Left kidney (tissue), 2 donors: ENCODE measurements around the gene GPD1. TPM values are rescaled to one million over a fixed set of nuclear protein-coding genes. Genes with fewer than 3 reads are reported as not detected.
"Not testable (repeated sequence)": the region's sequence is repeated elsewhere in the genome, so short reads cannot be mapped to it uniquely, and the experiment has no call there.

ENCODE experiments used
- DNase-seq: peaks from one replicate; pipeline ENCODE4 v3.0.0-alpha.2; 2013
- polyA plus RNA-seq: library from polyadenylated mRNA; unstranded; fragments of 120-200 nt; gene quantifications from one replicate; pipeline ENCODE4 v1.2.1, GENCODE V29; 2013; ENCODE audit not compliant: insufficient read length

Gene GPD1
- polyA plus RNA-seq, 1 donor = 68.6 TPM

DNA sequence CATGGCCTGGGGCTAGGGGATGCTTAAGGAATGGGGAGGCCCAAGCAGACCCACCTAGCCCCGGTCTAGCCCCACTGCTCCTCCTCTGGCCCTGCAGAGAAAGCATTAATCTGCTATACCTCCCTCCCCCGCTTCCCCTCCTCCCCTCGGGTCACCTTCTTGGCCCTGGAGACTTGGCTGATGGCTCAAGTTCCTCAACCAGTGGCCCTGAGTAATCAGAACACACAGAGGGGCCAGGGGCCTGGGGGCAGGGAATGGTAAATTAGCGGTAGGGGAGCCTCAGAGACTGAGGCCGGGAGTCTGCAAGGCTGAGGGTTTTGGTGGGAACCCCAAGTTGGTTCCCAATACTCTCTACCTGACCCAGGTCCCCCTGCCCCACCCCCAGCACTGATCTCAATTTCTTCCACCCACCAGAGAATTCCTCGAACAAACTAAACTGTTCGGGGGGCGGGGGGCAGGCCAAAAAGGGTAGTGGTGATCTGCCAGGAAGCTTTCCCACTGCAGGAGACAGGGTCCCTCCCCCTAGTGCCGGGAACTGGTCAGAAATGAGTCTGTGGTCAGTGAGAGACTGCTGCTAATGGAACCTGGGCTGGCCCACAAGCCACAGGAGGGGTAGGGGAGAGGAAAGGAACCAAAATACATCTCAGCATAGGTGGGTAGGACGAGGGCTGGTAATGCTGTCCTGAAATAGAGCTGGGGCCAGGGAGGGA lies 31.5 kb upstream of the GPD1 start:
- DNase-seq = no peak

DNA sequence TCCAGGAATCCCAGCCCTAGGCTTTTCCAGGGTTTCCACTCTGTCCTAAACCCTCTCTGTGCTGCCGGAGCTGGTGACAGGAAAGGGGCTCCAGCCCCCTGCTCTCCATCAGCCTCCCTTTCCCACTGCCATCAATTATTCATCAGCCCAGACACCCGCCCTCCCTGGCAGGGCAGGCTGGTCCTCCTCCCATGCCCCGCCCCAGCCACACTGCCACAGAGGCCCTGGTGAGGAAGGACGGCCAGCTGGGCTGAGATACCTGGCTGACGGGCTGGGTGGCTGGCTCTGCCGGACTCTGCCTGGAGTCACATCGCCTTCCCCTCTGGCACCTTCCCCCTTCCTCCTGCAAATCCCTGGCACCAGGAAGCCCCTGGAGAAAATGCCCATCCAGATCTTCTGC lies 30.6 kb upstream of the GPD1 start:
- DNase-seq = no peak

DNA sequence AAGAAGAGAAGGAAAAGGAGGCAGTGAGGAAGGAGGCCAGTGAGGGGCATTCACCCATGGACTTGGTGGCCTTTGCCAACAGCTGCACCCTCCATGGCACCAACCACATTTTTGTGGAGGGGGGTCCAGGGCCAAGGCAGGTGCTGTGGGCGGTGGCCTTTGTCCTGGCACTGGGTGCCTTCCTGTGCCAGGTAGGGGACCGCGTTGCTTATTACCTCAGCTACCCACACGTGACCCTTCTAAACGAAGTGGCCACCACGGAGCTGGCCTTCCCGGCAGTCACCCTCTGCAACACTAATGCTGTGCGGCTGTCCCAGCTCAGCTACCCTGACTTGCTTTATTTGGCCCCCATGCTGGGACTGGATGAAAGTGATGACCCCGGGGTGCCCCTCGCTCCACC lies 30.1 kb upstream of the GPD1 start:
- no peak for DNase-seq

DNA sequence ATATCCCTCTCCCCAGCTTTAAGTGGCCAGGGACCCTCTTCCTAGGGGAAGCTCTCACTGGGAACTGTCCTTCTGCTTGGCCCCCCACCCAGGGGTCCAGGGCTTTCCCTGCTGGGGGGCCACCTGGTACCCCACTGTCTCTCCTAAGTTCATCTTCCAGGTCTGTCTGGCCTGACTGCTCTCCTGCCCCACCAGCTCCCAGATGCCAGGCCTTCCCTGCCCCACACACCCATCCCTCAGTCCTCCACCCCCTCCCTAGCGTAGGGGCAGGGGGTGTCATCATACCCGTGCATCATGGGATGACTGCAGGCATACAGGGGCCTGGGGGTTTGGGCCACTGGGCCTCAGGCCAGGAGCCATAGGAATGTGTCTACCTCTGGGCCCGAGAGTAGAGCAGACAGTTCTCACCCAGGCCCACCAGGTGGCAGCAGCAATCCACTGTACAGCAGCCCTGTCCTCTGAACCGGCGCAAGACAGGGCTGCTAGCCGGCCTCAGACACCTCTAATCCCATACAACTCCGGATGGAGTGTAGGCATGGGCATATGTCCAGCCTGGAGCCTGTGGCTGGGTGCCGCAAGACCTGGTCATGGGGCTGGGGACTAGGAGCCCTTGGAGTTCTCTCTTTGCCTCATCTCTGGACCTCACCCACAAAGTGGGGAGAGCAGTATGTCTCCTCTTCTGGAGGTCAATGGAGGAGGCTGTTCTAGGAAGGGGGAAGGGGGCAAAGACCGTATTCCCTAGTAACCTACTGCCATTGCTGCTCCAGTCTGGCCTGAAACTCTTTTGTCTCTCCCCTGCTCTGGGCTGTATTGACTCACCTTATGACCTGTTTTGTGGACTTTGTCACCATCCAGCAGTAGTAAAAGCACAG lies 28.6 kb upstream of the GPD1 start:
- peak; percentile 76 for DNase-seq

DNA sequence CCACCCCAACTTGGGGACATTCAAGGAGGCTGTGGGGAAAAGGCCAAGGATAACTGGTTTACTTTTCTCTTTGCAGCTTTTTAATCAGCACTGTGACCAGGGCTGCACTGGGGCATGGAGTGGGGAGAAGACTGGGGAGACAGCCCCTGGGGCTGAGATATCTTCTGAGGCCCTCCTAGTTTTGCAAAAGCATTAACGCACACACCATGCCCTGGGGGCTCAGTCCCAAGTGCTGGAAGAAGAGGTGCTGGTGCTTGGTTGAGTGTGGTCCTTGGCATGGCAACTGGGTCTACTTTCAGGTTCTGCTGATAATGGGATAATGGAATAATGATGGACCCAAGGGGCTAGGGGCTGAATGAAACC lies 28.0 kb upstream of the GPD1 start:
- DNase-seq = no peak

DNA sequence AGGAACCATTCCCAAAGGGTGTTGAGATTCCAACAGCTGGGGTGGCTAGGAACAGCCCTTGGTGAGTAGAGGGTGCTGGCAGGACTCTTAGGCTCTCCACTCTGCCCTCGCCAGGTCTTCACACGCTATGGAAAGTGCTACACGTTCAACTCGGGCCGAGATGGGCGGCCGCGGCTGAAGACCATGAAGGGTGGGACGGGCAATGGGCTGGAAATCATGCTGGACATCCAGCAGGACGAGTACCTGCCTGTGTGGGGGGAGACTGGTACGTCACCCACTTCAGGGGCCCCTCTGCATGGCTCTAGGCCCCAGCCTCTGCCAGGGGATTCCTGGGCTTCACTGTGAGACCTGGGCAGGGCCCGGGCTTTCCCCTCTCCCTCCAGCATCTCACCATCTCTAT lies 26.7 kb upstream of the GPD1 start:
- no peak for DNase-seq

DNA sequence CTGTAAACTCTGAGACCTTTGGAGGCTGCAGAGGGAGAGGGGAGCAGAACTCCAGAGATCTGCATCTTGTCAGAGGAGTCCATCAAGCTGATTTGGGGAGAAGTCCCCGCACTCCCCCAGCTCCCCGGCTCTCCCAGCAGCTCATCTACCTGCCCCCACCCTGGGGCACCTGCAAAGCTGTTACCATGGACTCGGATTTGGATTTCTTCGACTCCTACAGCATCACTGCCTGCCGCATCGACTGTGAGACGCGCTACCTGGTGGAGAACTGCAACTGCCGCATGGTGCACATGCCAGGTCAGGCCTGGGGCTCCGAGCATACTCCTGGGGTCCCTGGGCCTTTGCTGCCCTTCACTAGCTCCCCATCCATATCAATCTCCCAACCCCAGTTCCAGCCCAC lies 25.5 kb upstream of the GPD1 start:
- DNase-seq = no peak

DNA sequence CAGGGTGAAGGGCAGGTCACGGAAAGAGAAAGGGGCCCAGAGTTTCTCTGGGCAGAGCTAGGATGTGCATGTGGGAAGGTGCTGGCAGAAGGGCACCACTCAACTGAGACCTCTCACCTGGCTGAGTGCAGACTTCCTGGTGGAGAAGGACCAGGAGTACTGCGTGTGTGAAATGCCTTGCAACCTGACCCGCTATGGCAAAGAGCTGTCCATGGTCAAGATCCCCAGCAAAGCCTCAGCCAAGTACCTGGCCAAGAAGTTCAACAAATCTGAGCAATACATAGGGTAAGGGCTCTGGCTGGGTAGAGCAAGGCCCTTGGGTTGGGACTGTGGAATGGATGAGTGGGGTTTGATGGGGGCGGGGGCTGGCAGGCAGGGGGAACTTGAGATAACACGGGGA lies 24.0 kb upstream of the GPD1 start:
- no peak for DNase-seq

DNA sequence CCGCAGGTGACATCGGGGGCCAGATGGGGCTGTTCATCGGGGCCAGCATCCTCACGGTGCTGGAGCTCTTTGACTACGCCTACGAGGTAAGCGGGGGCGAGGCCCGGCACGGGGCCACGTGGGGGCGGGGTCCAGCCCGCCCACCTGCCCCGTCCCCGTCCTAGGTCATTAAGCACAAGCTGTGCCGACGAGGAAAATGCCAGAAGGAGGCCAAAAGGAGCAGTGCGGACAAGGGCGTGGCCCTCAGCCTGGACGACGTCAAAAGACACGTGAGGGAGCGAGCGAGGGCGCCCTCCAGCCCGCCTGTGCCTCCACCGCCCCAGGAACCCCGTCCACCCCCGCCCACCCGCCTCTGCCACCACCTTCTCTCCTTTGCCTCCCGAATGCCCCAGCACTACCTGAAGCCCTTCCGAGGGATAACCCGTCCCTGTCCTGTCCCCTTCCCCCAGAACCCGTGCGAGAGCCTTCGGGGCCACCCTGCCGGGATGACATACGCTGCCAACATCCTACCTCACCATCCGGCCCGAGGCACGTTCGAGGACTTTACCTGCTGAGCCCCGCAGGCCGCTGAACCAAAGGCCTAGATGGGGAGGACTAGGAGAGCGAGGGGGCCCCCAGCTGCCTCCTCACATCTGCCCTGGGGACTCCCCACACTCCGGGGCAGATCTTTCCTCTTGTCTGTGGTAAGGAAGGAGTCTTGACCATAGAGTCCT lies 22.6 kb upstream of the GPD1 start:
- DNase-seq = no peak

DNA sequence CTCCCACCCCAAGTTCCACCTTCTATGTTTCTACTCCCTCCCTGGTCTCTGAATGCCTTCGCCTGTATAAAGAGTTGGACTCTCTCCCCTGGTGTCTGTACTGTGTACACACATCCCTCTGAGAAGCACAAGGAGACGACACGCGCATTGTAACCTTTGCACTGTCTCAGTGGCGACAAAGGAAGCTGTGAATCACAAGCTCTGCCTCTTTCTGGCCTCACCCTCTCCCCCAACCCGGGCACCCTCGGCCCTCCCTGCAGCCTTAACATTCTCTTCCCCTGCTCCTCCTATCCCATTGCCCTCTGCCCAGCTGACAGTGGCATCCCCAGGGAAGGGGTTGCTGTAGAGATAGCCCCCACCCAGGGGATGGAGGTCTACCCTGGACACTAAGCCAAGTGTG lies 21.2 kb upstream of the GPD1 start:
- no peak for DNase-seq

DNA sequence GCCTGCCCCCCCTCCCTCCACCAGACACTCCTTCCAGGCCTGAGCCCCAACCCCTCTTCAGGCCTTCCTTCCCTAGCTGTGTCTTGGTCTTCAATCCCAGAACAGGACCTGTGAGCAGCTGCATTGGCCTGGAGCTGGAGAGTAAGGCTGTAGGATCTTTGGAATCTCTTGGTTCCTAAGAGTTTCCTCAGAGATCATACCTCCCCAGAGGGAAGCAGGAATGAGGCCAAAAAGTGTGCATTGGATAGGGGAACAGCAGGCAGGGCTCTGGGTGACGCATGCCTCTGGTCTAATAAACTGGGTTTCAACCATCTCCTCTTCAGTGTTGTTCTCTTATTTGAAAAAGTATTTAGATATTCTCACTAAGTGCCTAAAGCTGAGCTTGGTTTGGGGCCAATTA lies 20.5 kb upstream of the GPD1 start:
- DNase-seq = no peak

DNA sequence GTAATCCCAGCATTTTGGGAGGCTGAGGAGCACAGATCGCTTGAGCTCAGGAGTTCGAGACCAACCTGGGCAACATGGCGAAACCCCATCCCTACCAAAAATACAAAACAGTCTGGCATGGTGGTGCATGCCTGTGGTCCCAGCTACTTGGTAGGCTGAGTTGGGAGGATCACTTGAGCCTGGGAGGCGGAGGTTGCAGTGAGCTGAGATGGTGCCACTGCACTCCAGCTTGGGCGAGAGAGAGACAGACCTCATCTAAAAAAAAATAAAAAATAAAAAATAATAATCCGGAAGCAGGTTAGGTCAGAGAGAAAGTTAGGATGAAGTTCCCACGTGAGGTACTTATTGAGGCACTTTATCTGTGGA lies 19.4 kb upstream of the GPD1 start:
- not testable (repeated sequence) for DNase-seq

DNA sequence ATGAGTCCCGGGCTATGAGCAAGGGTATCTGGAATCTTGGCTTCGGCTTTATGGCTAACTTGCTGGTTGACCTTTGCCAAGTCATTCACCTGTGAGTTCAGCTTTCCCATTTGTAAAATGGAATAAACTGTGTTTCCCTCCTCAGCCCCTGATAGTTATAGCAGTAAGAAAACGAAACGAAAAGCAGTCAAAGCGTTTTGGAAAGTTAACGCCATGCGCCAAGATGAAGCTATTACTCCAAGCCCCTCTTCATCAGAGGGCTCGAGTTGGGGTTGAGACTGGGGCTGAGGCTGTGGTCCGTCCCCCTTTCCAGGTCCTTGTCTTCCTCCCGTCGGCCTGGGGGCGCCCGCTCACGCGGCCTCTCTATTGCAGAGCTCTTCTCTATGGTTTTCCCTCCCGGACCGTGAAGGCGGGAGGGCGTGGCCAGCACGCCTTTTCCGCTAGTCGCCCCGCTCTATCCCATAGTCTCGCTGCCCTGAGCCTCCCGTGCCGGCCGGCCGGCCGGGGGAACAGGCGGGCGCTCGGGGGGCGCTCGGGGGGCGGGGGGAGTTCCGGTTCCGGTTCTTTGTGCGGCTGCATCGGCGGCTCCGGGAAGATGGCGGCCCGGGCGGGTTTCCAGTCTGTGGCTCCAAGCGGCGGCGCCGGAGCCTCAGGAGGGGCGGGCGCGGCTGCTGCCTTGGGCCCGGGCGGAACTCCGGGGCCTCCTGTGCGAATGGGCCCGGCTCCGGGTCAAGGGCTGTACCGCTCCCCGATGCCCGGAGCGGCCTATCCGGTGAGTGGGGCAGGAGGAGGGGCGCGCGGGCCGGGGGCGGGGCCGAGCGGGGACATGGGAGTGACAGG lies 18.8 kb upstream of the GPD1 start, which contains the start of gene SMARCD1:
SMARCD1 (plus strand) TSS at position 568 of the 840 bp plus-strand sequence; CDS start at position 596, 28 bp downstream.
- peak; percentile 94 for DNase-seq

DNA sequence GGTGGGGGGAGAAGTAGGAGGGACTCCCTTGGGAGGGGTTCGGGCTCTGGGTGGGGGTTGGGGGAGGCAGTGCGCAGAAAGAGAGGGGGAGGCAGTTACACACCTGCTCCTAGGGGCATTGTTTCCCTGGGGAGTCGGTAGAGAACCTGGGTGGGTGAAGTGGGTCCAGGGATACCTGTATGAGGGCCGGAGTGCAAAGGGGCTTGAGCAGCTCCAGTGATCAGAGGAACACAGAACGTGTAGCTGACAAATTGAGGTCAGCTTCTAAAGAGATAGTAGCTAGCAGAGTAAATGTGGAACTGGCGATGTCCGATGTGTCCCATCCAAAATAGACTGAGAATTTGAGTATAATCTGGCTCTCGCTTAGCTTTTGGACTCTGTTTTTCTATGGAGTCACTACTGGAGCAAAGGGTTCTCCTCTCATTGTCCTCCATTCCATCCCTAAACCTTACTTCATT lies 18.2 kb upstream of the GPD1 start:
- DNase-seq = no peak

DNA sequence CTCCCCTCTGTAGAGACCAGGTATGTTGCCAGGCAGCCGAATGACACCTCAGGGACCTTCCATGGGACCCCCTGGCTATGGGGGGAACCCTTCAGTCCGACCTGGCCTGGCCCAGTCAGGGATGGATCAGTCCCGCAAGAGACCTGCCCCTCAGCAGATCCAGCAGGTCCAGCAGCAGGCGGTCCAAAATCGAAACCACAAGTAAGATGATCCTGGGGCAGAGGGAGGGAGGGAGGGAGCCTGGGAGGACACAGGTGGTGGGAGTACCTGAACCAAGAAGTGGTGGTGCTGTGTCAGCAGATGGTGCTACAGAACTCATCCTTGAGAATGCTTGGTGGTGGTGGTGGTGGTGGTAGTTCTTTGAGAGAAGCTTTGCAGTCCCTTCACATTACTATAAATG lies 17.7 kb upstream of the GPD1 start:
- no peak for DNase-seq

DNA sequence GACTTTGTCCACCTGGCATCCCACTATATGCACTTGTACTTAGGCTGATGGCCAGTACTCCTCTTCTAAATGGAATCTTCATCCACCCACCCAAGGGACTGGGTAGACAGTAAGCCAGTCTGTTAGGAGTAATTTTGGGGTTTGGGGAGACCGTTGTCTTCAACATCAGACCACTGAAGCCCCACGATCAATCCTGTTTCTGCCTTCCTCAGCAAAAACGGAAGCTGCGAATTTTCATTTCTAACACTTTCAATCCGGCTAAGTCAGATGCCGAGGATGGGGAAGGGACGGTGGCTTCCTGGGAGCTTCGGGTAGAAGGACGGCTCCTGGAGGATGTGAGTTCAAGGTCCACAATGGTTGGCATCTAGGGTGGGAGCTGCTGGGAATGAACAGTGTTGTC lies 16.7 kb upstream of the GPD1 start:
- no peak for DNase-seq

DNA sequence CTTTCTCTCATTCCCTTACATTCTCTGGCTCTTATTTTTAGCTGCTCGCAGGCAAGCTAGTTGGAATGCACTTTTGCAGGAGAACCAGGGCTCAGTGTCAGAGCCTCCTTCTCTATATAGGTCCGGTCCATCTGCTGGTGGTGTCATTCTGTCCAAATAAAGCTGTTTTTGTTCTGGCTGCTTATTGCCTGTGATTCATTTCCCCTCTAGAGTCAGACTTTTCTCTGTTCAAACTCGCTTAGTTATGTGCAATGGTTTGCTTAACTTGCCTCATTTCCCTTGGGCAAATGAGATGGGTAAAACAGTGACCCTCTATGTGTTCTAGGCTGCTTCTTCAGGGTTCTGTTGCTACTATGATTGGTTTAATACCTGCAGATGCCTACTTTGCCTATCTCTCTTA lies 15.8 kb upstream of the GPD1 start:
- DNase-seq = no peak

DNA sequence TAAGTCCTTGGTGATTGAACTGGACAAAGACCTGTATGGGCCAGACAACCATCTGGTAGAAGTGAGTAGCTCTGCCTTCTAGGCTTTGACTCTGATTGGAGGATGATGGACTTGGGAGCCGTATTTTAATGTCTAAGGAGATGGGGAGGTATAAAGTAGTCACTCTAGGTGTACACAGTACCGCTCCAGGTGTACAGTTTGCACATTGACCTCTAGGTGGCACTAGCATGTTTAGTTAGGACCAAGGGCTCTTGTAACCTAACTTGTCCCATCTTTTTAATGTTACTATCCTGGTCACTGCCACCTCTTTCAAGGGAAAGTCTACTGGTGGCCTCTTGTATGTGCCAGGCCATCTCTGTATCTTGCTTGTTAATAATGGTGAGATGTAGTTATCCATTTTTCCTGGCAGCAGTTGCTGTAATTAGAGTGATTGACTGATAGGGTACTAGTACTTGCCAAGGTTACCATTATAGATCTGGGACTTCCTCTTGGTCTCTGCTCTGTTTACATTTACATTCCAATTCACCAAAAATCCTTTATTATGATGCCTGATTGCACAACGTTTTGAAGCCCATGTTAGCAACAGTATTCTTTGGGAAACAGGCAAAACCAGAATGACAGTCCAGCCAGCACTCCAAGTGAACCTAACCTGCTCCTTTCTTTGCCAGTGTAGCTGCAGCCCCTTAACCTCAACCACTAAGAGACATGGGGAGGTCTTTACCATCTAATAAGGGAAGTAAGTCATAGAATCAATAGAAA lies 15.1 kb upstream of the GPD1 start:
- no peak for DNase-seq

DNA sequence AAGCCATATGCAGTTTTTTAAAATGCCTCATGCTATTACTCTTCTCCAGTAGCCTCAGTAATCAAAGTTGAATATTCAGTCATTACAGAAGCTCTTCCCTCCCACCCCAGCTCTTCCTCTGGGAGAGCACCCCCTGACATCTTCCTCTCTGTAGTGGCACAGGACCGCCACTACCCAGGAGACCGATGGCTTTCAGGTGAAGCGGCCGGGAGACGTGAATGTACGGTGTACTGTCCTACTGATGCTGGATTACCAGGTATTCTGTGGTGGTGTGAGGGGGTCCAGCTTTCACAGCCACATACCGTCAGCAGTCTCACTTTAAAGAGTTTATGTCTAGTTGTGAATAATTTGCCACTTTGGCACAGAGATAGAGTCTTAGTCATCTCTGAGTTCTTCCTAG lies 14.1 kb upstream of the GPD1 start:
- DNase-seq = no peak

DNA sequence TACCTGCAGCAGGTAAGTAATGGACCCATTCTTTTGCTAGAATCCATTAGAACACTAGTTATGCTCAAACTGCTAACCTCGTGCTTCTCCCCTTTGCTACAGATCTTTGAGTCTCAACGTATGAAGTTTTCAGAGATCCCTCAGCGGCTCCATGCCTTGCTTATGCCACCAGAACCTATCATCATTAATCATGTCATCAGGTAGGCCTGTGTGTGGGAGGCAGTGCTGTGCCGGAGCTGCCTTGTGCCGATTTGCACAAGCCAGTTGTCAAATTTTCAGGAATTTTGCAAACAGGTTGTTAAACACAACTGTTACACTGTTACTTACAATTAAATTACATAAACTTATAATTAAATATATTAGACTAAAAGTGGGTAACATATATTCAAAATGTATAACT lies 13.4 kb upstream of the GPD1 start:
- DNase-seq = no peak

DNA sequence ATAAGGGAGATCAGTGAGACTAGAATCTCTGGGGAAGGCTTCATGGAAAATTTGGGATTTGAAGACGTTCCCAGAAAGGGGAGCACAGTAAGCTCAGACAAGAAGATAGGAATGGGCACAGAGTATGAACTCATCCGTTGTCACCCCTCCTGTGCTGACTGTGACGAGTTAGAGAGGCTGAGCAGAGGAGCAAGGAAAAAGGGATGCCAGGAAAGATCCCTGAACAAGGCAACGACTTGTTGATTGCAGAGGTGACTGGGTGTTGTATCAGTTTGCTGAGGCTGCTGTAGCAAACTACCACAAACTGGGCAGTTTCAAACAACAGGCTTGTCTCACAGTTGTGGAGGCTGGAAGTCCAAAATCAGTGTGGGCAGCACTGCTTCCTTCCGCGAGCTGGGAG lies 5.9 kb upstream of the GPD1 start:
- DNase-seq = no peak
